Fibroblast of villous mesenchyme (primary cell): Measurements from ENCODE around the gene PROZ. TPM values are rescaled to one million over a fixed set of nuclear protein-coding genes. Genes with fewer than 3 reads are reported as not detected.

Source experiments
- DNase-seq: peaks from one replicate; pipeline ENCODE4 v3.0.0-alpha.2; 2010; ENCODE audit warnings: low read depth
- H3K4me3 ChIP-seq: 2 replicates; pipeline ENCODE4 v1.5.1; 2011; ENCODE audit warnings: low read depth, mild to moderate bottlenecking, low read length
- total RNA-seq: library from RNA; depleted of rRNA; stranded (reverse); fragments of >200 nt; gene quantifications from 2 replicates; pipeline ENCODE4 v1.2.3, GENCODE V29; 2012
- TF ChIP-seq, protein P1 (sequence below): IDR thresholded peaks from 2 replicates; pipeline ENCODE4 v1.5.1; 2012; ENCODE audit warnings: low read depth, mild to moderate bottlenecking, low read length; ENCODE audit not compliant: insufficient read depth

Gene PROZ
- total RNA-seq, 1 donor, result under 0.01 TPM

DNA sequence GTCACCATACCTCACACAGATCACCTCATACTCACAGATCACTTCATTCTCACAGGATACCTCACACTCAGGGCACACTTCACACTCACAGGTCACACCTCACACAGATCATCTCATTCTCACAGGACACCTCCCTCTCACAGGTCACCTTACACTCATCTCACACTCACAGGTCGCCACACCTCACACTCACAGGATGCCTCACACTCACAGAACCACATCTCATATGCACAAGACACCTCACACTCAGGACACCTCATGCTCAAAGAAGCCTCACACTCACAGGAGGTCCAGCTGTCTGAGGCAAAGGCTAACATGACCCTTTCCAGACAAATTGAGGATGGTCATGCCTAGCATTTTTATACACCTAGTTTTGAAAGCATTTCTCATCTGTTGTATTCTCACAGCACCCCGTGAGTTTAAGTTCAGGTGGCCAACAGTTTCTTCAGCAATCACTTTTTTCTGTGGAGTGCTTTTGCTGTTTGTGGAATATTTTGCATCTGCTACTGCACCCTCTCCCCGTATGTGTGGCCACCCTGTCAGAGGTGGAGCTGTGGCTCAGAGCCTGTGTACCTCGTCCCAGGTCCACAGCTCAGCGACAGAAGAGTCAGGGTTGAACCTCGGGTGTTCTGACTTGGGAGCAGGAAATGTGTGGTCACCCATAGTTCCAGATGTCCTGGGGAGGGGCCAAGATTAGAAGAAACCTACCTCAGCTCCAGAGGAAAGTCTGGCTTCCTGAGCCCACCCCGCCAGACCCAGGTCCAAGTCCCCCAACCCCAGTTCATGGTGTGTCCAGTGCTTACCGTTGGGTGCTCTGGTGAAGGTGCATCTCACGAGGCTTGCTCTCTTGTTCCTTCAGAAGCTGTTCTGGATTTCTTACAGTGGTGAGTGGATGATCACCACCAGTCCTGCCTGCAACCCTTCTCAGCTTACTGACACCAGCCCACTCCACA, 45.3 kb upstream of the PROZ start:
- H3K4me3 ChIP-seq, result no peak overlapping the region
- DNase-seq, result no peak
- TF ChIP-seq, protein P1, sequence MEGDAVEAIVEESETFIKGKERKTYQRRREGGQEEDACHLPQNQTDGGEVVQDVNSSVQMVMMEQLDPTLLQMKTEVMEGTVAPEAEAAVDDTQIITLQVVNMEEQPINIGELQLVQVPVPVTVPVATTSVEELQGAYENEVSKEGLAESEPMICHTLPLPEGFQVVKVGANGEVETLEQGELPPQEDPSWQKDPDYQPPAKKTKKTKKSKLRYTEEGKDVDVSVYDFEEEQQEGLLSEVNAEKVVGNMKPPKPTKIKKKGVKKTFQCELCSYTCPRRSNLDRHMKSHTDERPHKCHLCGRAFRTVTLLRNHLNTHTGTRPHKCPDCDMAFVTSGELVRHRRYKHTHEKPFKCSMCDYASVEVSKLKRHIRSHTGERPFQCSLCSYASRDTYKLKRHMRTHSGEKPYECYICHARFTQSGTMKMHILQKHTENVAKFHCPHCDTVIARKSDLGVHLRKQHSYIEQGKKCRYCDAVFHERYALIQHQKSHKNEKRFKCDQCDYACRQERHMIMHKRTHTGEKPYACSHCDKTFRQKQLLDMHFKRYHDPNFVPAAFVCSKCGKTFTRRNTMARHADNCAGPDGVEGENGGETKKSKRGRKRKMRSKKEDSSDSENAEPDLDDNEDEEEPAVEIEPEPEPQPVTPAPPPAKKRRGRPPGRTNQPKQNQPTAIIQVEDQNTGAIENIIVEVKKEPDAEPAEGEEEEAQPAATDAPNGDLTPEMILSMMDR, result no peak

DNA sequence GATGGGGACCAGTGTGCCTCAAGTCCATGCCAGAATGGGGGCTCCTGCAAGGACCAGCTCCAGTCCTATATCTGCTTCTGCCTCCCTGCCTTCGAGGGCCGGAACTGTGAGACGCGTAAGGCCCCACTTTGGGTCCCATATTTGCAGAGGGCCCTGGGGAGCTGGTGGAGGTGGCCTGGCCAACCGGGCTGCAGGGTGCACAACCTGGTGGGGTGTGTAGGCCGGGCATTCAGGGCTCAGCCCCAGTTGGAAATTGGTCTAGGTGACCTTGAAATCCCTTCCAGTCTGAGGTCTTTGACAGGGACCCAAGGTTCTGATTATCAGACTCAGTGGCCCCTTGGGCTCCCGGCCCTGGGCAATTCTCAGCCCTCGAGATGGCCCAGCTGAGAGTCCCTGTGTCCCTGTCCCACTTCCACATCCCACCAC, 44.6 kb upstream of the PROZ start:
- TF ChIP-seq, protein P1, result no peak
- no peak overlapping the region for H3K4me3 ChIP-seq
- no peak for DNase-seq

DNA sequence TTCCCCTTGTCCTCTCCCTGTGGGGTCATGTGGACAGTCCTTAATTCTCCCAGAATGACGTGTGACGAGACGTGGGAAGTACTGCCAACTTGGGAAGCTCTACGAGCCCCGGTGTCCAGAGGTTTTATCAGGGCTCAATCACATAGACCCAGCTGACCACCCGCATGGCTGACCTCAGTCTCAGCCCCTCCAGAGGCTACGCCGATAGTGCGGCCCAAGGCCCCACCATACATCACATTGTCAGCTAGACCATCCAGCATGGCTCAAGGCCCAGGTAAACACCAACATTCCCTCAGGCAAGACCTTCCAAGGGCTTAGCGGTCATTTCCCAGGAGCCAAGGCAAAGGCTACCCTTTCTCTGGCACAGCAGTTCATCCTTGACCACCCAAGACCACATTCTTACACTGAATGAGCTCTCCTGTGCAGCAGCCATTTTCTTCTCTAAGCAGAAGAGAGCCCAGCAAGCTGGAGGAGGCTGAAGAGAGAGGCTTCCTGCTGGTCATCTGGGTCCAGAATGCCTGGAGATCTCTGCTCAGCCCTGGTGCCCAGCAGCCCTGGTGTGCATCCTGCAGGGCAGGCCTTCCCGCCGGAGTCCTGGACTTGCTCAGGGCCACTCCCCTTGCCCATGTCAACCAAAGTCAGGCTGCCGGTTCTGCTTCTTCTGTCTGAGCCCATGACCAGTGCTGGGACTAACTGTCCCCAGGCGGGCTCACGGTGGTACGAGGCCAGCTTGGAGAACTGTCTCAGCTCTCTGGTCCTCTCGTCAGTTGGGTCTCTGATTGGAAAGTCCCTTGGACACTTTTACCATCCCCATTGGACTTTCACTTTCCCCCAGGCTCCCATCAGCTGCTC, 43.7 kb upstream of the PROZ start:
- TF ChIP-seq, protein P1, result no peak
- no peak for DNase-seq
- no peak overlapping the region for H3K4me3 ChIP-seq

DNA sequence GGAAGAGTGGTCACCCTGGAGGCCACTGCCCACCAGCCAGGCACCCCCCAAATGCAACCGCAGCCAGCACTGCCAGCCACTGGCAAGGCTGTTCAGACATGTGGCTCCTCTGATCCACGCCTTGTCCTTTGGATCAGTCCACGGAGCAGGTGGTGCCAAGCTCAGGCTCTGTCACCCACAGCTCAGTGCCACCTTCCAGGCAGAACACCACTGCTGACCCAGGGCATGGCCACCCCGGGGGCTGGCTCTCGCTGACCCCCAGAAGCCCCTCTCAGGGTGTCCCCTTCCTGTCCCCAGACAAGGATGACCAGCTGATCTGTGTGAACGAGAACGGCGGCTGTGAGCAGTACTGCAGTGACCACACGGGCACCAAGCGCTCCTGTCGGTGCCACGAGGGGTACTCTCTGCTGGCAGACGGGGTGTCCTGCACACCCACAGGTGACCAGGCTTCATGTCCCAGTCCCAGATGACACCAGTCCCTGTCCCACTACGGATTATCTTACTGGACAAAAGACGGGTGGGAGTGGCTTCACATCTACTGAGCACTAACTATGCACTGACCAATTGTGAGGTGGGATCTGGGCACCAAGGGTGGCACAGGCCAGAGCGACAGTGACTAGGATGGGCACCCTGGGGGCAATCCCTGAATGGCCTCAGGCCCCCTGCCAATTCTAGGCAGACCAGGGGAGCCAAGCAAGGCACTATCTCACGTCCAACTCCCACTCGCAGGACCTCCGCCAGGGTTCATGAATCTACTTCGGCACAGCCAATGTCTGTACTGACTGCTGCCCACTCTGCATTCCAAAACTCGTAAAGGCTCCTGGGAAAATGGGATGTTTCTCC, 42.9 kb upstream of the PROZ start:
- DNase-seq, result no peak
- TF ChIP-seq, protein P1, result no peak
- no peak overlapping the region for H3K4me3 ChIP-seq

DNA sequence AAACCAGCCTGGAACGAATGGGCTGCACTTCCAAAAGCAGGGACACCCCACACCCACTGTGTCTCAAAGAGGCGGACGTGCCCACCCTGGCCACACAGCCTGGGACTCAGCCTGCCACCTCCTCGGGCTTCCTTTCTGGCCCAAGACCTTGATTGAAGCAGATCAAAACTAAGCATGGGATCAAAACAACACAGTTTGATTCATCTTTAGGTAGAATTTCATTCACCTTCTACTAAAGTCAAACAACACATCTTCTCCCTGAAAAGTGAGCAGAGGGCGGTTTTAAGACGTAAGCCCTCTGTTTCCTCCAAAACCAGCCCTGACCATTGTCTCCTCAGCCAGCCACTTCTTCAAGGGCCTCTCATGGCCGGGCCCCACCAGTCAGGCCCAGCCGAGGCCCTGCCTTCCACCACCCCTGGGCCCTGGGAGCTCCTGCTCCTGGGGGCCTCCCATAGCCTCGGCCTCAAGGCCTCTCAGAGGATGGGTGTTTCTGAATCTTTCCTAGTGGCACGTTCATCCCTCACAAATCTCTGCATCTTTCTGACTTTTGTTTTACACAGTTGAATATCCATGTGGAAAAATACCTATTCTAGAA, 42.1 kb upstream of the PROZ start:
- no peak for DNase-seq
- TF ChIP-seq, protein P1, result no peak
- no peak overlapping the region for H3K4me3 ChIP-seq

DNA sequence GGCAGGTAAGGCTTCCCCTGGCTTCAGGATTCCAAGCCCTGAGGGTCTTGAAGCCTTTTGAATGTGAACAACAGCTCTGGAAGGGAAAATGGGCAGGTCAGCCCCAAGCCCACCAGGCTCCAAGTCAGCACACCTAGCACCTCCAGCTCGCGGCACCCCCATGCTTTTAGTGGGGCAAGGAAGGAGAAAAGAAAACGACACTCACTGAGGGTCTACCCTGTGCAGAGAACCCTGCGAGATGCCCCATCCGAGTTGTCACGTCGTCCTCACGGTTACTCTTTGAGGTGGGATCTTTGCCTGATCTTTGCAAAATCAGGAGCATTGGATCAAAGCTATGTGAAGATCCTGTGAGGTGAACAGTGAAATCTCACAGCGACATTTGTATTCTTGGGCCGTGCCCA, 41.6 kb upstream of the PROZ start:
- H3K4me3 ChIP-seq, result no peak overlapping the region
- TF ChIP-seq, protein P1, result no peak
- no peak for DNase-seq
